ENCODE data around the gene COL15A1.
"Not testable (repeated sequence)": the region's sequence is repeated elsewhere in the genome, so short reads cannot be mapped to it uniquely, and the experiment has no call there.

COL15A1 gene

DNA sequence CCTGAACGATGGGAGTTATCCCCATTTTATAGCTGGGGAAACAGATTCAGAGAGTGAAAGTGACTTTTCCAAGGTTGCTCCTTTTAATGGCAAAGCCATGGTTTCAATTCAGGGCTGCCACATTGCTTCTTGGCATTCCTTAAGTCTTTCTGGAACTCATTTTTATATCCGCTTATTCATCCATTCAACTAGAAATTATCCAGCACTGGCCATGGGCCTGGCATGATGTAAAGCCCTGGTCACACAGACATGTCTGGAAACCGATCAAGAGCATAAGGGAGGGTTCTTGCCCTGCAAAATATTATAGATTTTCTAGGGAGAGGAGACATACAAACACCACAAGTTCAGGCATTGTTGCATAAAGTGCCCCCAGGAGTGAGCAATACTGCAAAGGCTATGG lies 43.0 kb upstream of the COL15A1 start:
- no peak overlapping the region for H3K4me3 ChIP-seq (ENCODE audit: low read depth, low read length)
- TF ChIP-seq, protein P1, sequence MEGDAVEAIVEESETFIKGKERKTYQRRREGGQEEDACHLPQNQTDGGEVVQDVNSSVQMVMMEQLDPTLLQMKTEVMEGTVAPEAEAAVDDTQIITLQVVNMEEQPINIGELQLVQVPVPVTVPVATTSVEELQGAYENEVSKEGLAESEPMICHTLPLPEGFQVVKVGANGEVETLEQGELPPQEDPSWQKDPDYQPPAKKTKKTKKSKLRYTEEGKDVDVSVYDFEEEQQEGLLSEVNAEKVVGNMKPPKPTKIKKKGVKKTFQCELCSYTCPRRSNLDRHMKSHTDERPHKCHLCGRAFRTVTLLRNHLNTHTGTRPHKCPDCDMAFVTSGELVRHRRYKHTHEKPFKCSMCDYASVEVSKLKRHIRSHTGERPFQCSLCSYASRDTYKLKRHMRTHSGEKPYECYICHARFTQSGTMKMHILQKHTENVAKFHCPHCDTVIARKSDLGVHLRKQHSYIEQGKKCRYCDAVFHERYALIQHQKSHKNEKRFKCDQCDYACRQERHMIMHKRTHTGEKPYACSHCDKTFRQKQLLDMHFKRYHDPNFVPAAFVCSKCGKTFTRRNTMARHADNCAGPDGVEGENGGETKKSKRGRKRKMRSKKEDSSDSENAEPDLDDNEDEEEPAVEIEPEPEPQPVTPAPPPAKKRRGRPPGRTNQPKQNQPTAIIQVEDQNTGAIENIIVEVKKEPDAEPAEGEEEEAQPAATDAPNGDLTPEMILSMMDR (IDR thresholded peaks at IDR 0.05; ENCODE audit: borderline replicate concordance, insufficient read depth, low read depth, low read length): no peak

DNA sequence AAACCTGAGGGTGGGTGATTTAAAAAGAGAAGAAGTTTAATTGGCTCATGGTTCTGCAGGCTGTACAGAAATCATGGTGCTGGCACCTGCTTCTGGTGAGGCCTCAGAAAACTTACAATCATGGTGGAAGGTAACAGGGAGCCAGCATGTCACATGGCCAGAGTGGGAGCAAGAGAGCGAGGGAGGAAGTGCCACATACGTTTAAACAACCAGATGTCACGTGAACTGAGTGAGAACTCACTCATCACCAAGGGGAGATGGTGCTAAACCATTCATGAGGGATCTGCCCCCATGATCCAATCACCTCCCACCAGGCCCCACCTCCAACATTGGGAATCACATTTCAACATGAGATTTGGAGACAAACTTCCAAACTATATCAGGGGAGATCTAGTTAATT lies 41.9 kb upstream of the COL15A1 start:
- not testable (repeated sequence) for H3K4me3 ChIP-seq (ENCODE audit: low read depth, low read length)

DNA sequence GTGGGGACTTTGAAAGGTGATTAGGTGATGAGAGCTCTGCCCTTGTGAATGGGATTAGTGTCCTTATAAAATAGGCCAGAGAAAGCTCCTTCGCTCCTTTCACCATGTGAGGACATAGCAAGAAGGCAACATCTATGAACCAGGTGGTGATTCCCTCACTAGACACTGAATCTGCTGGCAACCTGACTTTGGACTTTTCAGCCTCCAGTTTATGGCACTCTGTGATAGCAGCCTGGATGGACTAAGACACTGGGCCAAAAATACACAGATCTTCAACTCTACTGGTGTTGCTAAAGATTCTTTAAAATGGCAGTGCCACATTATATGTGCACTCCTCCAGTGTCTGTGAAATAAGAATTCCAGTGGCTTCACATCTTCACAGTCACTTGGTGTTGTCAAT lies 41.2 kb upstream of the COL15A1 start:
- H3K4me3 ChIP-seq (ENCODE audit: low read depth, low read length): no peak overlapping the region
- TF ChIP-seq, protein P1 (IDR thresholded peaks at IDR 0.05; ENCODE audit: borderline replicate concordance, insufficient read depth, low read depth, low read length): no peak

DNA sequence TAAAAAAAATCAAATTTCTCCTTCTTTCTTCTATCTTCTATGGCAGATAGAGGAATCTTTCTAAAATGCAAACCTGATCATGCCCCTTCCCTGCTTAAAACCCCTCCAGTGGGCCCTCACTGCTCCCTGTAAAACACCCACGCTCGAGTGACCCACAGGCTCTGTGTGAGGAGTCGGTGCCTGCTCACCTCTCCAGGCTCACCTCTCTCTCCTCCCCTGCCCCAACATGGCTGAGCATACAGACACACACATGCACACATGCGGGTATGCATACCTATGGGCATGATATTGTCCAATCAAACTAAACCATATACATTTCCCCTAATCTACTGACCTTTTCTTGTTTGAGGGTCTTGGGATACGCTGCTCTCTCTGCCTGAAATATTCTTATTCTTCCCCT lies 40.8 kb upstream of the COL15A1 start:
- H3K4me3 ChIP-seq (ENCODE audit: low read depth, low read length): no peak overlapping the region
- TF ChIP-seq, protein P1 (IDR thresholded peaks at IDR 0.05; ENCODE audit: borderline replicate concordance, insufficient read depth, low read depth, low read length): no peak

DNA sequence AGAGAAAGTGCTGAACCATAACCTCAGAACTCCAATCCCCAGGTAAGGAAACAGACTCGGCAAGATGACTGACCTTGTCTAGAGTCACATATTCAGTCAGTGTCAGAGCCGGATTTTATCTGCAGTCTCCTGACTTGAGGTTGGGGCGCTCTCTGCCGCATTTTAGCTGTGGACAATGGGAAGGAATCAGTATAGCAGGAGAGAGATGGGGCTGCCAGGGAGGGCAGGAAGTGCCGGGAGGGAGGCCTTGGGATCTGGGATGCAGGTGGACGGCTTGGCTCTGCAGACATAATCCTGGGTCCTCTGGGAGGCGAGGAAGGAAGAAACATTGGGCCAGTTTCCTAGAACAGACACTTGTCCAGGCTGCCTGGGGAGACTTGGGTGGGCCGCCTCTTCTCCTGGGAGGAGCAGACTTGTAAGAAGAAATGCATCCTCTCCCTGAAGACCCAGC lies 39.7 kb upstream of the COL15A1 start:
- TF ChIP-seq, protein P1 (IDR thresholded peaks at IDR 0.05; ENCODE audit: borderline replicate concordance, insufficient read depth, low read depth, low read length): no peak
- no peak overlapping the region for H3K4me3 ChIP-seq (ENCODE audit: low read depth, low read length)

DNA sequence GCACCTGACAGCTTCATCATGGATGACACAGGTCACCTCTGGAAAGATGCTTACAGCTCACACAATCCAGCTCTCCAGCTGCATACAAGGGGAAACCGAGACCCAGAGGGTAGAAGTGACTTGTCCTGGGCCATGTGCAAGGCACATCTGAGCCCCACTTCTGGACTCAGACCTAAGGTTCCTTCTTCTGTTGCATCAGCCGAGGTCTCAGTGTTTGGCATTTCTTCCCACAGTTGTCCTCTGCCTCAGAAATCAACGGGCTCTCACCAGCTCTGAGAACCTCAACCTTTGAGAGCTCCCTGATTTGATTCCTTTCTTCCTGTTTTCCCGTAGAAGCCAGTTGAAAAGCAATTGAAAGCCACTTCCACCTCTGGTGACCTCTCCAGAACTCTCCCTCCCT lies 38.7 kb upstream of the COL15A1 start:
- H3K4me3 ChIP-seq (ENCODE audit: low read depth, low read length): no peak overlapping the region
- TF ChIP-seq, protein P1 (IDR thresholded peaks at IDR 0.05; ENCODE audit: borderline replicate concordance, insufficient read depth, low read depth, low read length): no peak

DNA sequence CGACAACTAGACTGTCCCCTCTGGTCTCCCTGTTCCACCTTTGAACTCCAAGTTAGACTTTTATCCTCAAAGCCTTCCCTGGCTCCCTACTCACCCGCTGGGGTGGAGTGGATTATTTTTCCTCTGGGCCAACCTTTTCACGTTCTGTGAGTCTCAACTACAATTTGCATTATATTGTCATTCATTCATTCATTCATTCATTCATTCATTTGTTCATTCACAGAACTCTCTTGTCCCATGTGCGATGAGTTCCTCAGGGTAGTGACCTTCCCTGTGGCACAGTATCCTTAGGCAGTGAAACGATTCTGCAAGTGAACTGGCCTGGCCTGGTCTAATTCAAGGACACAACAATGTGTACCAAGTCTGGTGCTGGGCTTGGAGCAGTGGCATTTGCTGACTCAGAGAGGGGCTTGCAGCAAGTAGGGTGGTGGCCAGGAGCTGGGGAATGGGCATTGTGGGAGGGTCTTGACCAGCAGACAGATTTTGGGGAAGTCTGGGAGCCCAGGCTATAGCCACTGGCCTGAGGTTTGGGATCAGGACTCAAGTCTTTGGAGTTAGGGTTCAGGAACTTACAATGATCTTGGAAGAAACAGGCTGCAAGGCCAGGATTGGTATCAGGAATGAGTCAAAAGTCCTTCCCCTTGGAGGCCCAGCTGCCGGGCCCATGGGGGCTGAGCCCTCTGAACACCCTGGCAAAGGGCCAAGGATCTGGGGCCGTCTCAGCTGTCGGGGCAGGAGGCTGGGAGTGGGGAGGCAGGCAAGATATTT lies 37.2 kb upstream of the COL15A1 start:
- H3K4me3 ChIP-seq (ENCODE audit: low read depth, low read length): no peak overlapping the region
- TF ChIP-seq, protein P1 (IDR thresholded peaks at IDR 0.05; ENCODE audit: borderline replicate concordance, insufficient read depth, low read depth, low read length): no peak
